GM12892 (cell line): ENCODE measurements around the gene TPM1.

Source experiments
- POLR2AphosphoS5 ChIP-seq: IDR thresholded peaks from 2 replicates; pipeline ENCODE4 v1.6.1; 2011; ENCODE audit warnings: low read depth, low read length, control low read depth
- TAF1 ChIP-seq: IDR thresholded peaks from 2 replicates; pipeline ENCODE4 v1.6.1; 2011; ENCODE audit warnings: low read depth, mild to moderate bottlenecking, control low read depth, low read length, borderline replicate concordance

GRCh38 chr15:63057468-63058345 is 15.2 kb downstream of the TPM1 start:
- TF ChIP-seq POLR2AphosphoS5, result no peak
- no peak for TF ChIP-seq TAF1
